ENCODE results near the gene HECW1.

The HECW1 gene

GRCh38 chr7:43148161-43148731, 35.8 kb downstream of the HECW1 start:
- DNase-seq (ENCODE audit: low read depth): no peak

GRCh38 chr7:43151076-43151475, 38.6 kb downstream of the HECW1 start:
- DNase-seq (ENCODE audit: low read depth): no peak

GRCh38 chr7:43152696-43153095, 40.2 kb downstream of the HECW1 start:
- no peak for DNase-seq (ENCODE audit: low read depth)

- DNase-seq (ENCODE audit: low read depth): no peak
Observed at GRCh38 chr7:43155636-43156035, 43.2 kb downstream of the HECW1 start.

- no peak for DNase-seq (ENCODE audit: low read depth)
Observed at GRCh38 chr7:43163885-43164284, 51.4 kb downstream of the HECW1 start.

GRCh38 chr7:43164757-43165156, 52.3 kb downstream of the HECW1 start:
- no peak for DNase-seq (ENCODE audit: low read depth)

- DNase-seq (ENCODE audit: low read depth): no peak
Observed at GRCh38 chr7:43166686-43167085, 54.2 kb downstream of the HECW1 start.

- no peak for DNase-seq (ENCODE audit: low read depth)
Observed at GRCh38 chr7:43169076-43169475, 56.6 kb downstream of the HECW1 start.

- DNase-seq (ENCODE audit: low read depth): no peak
Observed at GRCh38 chr7:43170571-43170970, 58.1 kb downstream of the HECW1 start.

GRCh38 chr7:43175570-43176200, 63.2 kb downstream of the HECW1 start:
- no peak for DNase-seq (ENCODE audit: low read depth)

- no peak for DNase-seq (ENCODE audit: low read depth)
Observed at GRCh38 chr7:43179393-43179792, 66.9 kb downstream of the HECW1 start.

- no peak for DNase-seq (ENCODE audit: low read depth)
Observed at GRCh38 chr7:43192806-43193460, 80.5 kb downstream of the HECW1 start.

- no peak for DNase-seq (ENCODE audit: low read depth)
Observed at GRCh38 chr7:43193893-43194292, 81.4 kb downstream of the HECW1 start.

GRCh38 chr7:43195256-43195655, 82.8 kb downstream of the HECW1 start:
- no peak for DNase-seq (ENCODE audit: low read depth)

- DNase-seq (ENCODE audit: low read depth): no peak
Observed at GRCh38 chr7:43195768-43196167, 83.3 kb downstream of the HECW1 start.

GRCh38 chr7:43196379-43196778, 83.9 kb downstream of the HECW1 start:
- DNase-seq (ENCODE audit: low read depth): no peak

GRCh38 chr7:43198016-43198415, 85.6 kb downstream of the HECW1 start:
- no peak for DNase-seq (ENCODE audit: low read depth)

GRCh38 chr7:43198599-43199090, 86.2 kb downstream of the HECW1 start:
- no peak for DNase-seq (ENCODE audit: low read depth)

GRCh38 chr7:43199371-43200160, 87.1 kb downstream of the HECW1 start:
- DNase-seq (ENCODE audit: low read depth): no peak

GRCh38 chr7:43201912-43202311, 89.5 kb downstream of the HECW1 start:
- no peak for DNase-seq (ENCODE audit: low read depth)

- no peak for DNase-seq (ENCODE audit: low read depth)
Observed at GRCh38 chr7:43204081-43204480, 91.6 kb downstream of the HECW1 start.

GRCh38 chr7:43205171-43205795, 92.8 kb downstream of the HECW1 start:
- no peak for DNase-seq (ENCODE audit: low read depth)
